Mesodermal cell (in vitro differentiated cells): ENCODE data around the gene RBMS2.
"Not testable (repeated sequence)": the region's sequence is repeated elsewhere in the genome, so short reads cannot be mapped to it uniquely, and the experiment has no call there.

Experiments
- H3K27ac ChIP-seq: 2 replicates; pipeline ENCODE4 v1.7.0; 2013; ENCODE audit warnings: mild to moderate bottlenecking, low read depth, low read length, moderate library complexity; ENCODE audit not compliant: severe bottlenecking
- H3K36me3 ChIP-seq: 2 replicates; pipeline ENCODE4 v1.7.1; 2013; ENCODE audit warnings: mild to moderate bottlenecking, low read length, moderate library complexity; ENCODE audit not compliant: control insufficient read depth, insufficient read depth
- H3K4me1 ChIP-seq: one replicate; pipeline ENCODE4 v1.7.1; 2013; ENCODE audit warnings: mild to moderate bottlenecking, low read length; ENCODE audit not compliant: insufficient read depth, control insufficient read depth, poor library complexity, severe bottlenecking
- H3K4me3 ChIP-seq: 2 replicates; pipeline ENCODE4 v1.7.0; 2013; ENCODE audit warnings: low read length, control low read depth, mild to moderate bottlenecking; ENCODE audit not compliant: insufficient read depth, poor library complexity, severe bottlenecking; ENCODE audit errors: extremely low read depth
- H3K9me3 ChIP-seq: 2 replicates; pipeline ENCODE4 v1.7.1; 2013; ENCODE audit warnings: mild to moderate bottlenecking, low read length, moderate library complexity; ENCODE audit not compliant: control insufficient read depth
- WGBS, 2 experiments: methylation state at CpG; one replicate each; pipeline ENCODE4 v1.1.5; 2013; ENCODE audit warnings: missing lambda C conversion rate in 2 of 2; ENCODE audit not compliant: insufficient coverage in 2 of 2; 5-methylcytosine and 5-hydroxymethylcytosine counted together

The RBMS2 gene

DNA sequence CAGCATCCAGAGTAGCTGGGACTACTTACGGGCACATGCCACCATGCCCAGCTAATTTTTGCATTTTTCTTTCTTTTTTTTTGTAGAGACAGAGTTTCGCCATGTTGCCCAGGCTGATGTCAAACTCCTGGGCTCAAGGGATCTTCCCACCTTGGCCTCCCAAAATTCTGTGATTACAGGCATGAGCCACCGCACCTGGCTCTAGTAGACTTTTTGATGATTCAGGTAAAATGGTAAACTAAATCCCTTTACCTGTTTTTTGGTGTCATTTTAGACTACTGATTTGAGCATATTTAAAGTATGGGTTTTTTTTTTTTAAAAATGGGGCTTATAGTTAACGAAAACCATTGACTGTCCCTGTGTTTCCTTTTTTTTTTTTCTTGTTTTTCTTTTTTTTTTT, 20.5 kb downstream of the RBMS2 start:
- Histone ChIP-seq H3K4me1 (no peaks in the 10 kb centered on the region), H3K36me3 (peaks cover 33% of the 10 kb centered on the region), H3K9me3 (no peaks in the 10 kb centered on the region), H3K27ac (no peak overlapping the region), H3K4me3 (no peak overlapping the region)
- 80 to 86% methylated on average over 2 of the region's 4 CpGs for WGBS, 2 experiments

DNA sequence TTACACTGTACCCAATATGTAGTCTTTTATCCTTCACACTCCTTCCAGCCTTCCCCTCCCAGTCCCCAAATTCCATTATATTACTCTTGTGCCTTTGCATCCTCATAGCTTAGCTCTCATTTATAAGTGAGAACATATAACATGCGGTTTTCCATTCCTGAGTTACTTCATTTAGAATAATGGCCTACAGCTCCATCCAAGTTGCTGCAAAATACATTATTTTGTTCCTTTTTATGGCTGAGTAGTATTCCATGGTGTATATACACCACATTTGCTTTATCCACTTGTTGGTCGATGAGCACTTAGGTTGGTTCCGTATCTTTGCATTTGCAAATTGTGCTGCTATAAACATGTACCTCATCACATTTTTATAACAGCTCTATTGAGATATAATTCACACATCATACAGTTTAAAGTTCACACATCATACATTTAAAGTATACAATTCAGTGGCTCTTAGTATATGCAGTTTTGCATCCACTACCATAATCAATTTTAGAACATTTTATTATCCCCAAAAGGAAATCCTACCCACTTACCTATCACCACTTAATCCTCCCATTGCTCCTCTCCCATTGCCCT, 23.5 kb downstream of the RBMS2 start:
- no peaks in the 10 kb centered on the region for H3K4me1 ChIP-seq
- no peak overlapping the region for H3K4me3 ChIP-seq
- H3K9me3 ChIP-seq = no peaks in the 10 kb centered on the region
- WGBS, 2 experiments = 95 to 100% methylated on average over 2 to 3 of the region's 3 CpGs
- no peak overlapping the region for H3K27ac ChIP-seq
- H3K36me3 ChIP-seq = peaks cover 35% of the 10 kb centered on the region

DNA sequence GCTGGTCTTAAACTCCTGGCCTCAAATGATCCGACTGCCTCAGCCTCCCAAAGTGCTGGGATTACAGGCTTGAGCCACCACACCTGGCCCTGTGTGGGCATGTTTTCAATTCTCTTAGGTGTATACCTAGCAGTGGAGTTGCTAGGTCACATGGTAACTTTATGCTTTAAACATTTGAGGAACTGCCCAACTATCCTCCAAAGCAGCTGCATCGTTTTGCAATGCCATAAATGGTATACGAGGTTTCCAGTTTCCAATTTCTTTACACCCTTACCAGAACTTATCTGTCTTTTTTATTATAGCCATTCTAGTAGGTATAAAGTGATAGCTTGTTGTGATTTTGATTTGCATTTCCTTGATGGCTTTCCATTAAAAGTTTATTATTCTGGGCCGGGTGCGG, 25.1 kb downstream of the RBMS2 start:
- 92 to 96% methylated on average over 3 to 4 of the region's 5 CpGs for WGBS, 2 experiments
- Histone ChIP-seq H3K4me1 (no peaks in the 10 kb centered on the region), H3K36me3 (peaks cover 27% of the 10 kb centered on the region), H3K4me3 (no peak overlapping the region), H3K27ac (no peak overlapping the region), H3K9me3 (no peaks in the 10 kb centered on the region)

DNA sequence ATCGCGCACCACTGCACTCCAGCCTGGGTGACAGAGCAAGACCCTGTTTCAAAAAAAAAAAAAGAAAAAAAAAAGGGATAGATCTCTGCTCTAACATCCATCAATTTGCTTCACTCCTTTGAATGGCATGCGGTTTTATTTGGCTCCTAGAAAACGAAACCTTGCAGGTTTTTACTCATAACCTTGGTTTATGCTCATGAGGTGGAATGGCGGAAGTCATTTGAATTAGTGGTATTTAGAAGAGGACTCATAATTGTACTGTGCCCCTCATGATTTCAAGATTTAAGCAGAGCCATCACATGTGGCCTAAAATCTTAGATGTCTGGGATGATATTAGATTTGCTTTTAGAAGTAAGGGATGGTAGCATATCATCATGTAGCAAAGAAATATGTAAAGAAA, 29.4 kb downstream of the RBMS2 start:
- 79 to 93% methylated on average over 2 of the region's 5 CpGs for WGBS, 2 experiments
- Histone ChIP-seq H3K4me3 (no peak overlapping the region), H3K27ac (no peak overlapping the region), H3K4me1 (no peaks in the 10 kb centered on the region), H3K36me3 (peaks cover 27% of the 10 kb centered on the region), H3K9me3 (no peaks in the 10 kb centered on the region)

DNA sequence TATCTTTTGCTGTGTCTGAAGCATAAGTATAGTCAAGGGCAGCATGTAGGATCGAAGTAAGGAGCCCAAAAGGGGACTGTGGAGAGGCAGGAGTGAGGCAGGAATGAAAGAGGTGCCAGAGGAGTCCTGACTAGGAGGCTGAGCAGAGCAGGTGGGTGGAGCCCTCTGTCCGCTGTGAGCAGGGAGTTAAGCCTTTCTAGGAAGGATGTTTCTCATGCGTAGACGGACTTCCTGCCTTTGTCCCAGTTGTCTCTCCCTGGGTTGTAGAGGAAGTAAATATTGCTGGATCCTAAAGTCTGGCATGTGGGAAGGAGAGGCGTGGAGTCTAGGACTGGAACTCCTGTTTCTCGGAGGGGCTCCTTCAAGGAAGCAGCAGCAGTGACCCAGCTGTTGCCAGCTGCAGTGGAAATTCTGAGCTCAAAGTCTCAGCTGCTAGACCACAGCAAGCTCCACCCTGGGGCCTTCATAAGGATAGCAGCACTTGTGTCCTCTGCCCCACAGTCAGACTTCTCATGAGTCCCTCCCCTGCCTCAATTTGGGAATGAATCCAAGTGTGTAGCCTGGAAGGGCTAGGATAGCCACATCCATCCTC, 44.0 kb downstream of the RBMS2 start:
- peaks cover 68% of the 10 kb centered on the region for H3K36me3 ChIP-seq
- peaks cover 11% of the 10 kb centered on the region for H3K4me1 ChIP-seq
- H3K27ac ChIP-seq = peak overlapping the region; percentile 64
- WGBS, 2 experiments = 56 to 71% methylated on average over 4 to 6 of the region's 6 CpGs
- H3K4me3 ChIP-seq = no peak overlapping the region
- no peaks in the 10 kb centered on the region for H3K9me3 ChIP-seq

DNA sequence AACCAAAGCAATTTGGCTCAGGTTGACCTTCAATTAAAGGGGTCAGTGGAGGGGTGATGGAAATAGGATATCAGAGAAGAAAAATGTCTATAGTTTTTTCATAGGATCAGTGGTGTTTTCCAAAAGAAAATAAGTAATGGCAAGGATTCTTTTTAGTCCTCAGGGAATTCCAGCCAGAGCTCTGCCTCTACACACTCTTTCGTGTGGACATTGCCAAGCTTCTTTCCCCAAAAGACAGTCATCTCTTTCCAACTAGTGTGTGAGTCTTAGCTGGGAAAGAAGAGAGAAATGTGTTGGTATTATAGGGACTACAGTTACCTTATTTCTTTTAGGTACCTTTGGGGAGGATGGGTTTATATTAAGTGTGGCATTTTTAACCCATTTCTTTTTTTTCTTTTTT, 46.5 kb downstream of the RBMS2 start:
- Histone ChIP-seq H3K4me3 (no peak overlapping the region), H3K9me3 (no peaks in the 10 kb centered on the region), H3K27ac (no peak overlapping the region), H3K36me3 (peaks cover 81% of the 10 kb centered on the region), H3K4me1 (peaks cover 11% of the 10 kb centered on the region)
- WGBS, 2 experiments = no CpG with 5 or more reads among the region's 1 CpG

DNA sequence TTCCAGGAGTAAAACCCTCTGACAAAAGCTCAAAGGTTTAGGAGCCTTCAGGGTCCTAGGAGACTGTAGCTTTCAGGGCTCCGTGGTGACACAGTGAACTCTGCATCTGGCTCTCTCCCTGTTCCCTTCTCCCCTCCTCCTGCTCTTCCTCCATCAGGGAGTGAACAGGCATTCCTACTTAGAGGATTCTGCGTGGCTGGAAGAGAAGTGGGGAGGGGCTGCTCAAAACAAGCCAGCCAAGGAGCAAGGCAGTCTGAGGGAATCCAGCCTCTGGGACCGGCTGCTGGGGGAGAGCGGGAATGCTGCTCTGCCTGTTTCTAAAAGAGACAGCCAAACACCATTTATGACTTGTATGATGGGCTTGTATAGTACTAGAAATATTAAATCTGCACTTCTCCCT, 49.5 kb downstream of the RBMS2 start:
- Histone ChIP-seq H3K27ac (peak overlapping the region; percentile 45), H3K4me1 (peaks cover 8% of the 10 kb centered on the region), H3K9me3 (no peaks in the 10 kb centered on the region), H3K4me3 (no peak overlapping the region), H3K36me3 (peaks cover 88% of the 10 kb centered on the region)
- WGBS, 2 experiments = 29 to 80% methylated on average over 1 to 2 of the region's 4 CpGs

DNA sequence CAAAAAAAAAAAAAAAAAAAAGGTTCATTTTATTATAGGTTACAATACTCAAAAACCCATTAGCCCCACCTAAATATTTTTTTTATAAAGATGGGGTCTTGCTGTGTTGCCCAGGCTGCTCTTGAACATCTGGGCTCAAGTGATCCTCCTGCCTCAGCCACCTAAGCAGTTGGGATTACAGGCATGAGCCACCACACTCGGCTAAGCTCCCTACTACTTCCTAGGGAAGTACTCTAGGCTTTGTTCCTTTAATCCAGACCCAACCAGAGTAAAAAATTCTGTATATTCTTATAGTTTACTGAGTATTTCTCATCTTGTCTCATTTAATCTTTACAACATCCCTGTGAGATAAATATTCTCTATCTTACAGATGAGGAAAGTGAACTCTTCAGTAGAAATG, 50.7 kb downstream of the RBMS2 start:
- Histone ChIP-seq H3K27ac (no peak overlapping the region), H3K4me3 (no peak overlapping the region), H3K9me3 (no peaks in the 10 kb centered on the region), H3K4me1 (peaks cover 8% of the 10 kb centered on the region), H3K36me3 (peaks cover 82% of the 10 kb centered on the region)
- no CpG with 5 or more reads among the region's 1 CpG for WGBS, 2 experiments

DNA sequence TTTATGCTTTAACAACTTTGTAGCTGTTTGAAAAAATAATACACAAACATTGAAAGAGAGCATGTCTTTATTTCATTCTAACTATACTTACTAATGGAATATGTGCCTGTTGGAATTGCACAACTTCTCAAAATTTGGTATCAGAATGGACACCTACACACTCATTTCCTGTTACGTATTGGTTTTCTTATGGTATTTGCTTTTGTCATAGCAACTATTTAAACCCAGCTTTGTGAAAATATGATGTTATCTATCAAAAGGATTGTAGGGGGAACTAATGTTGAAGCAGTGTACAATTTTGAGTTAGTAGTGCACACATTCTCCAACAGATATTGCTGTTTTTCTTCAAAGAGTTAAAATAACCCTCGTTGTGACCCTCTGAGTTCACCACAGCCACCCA, 52.6 kb downstream of the RBMS2 start:
- H3K9me3 ChIP-seq = no peaks in the 10 kb centered on the region
- peaks cover 7% of the 10 kb centered on the region for H3K4me1 ChIP-seq
- peaks cover 81% of the 10 kb centered on the region for H3K36me3 ChIP-seq
- H3K4me3 ChIP-seq = no peak overlapping the region
- no peak overlapping the region for H3K27ac ChIP-seq
- WGBS, 2 experiments = 80% methylated on average over 1 of the region's 2 CpGs; no CpG with 5 or more reads in 1 of the 2 experiments

DNA sequence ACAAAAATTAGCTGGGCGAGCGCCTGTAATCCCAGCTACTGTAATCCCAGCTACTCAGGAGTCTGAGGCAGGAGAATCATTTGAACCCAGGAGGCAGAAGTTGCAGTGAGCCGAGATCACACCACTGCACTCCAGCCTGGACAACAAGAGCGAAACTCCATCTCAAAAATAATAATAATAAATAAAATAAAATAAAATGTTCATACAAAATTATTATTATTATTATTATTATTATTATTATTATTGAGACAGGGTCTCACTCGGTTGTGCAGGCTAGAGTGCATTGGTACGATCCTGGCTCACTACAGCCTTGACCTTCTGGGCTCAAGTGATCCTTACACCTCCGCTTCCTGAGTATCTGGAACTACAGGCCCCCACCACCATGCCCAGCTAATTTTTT, 55.6 kb downstream of the RBMS2 start:
- 94 to 100% methylated on average over 2 of the region's 7 CpGs for WGBS, 2 experiments
- H3K36me3 ChIP-seq = peaks cover 75% of the 10 kb centered on the region
- H3K4me1 ChIP-seq = peaks cover 15% of the 10 kb centered on the region
- H3K4me3 ChIP-seq, H3K9me3 ChIP-seq, H3K27ac ChIP-seq: not testable (repeated sequence)

DNA sequence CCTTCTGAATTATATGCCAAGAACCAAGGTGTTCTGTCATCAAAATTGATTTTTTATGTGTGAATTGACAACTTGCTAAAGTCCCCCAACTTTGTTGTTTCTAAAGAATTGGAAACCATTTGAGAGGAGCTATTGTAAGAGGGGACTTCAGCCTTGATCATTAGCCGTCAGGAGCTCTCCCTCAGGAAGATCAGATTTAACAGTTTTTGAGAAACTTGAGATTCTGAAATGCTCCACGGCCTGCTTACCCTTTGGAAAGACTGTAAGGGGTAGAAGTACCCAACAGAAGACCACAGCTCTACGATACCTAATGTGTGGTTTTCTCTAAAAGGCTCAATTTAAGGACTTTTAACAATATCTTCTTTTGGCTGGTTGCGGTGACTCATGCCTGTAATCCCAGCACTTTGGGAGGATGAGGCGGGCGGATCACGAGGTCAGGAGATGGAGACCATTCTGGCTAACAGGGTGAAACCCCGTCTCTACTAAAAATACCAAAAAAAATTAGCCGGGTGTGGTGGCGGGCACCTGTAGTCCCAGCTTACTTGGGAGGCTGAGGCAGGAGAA, 57.4 kb downstream of the RBMS2 start:
- H3K4me1 ChIP-seq = peaks cover 15% of the 10 kb centered on the region
- 96 to 97% methylated on average over 4 to 5 of the region's 10 CpGs for WGBS, 2 experiments
- H3K36me3 ChIP-seq = peaks cover 80% of the 10 kb centered on the region
- no peaks in the 10 kb centered on the region for H3K9me3 ChIP-seq
- H3K4me3 ChIP-seq = no peak overlapping the region
- no peak overlapping the region for H3K27ac ChIP-seq
